Measurements from ENCODE around the gene TMEM217.
"Not testable (repeated sequence)": the region's sequence is repeated elsewhere in the genome, so short reads cannot be mapped to it uniquely, and the experiment has no call there.

Gene TMEM217

GRCh38 chr6:37257634-37258404 is at the start of gene TMEM217, which contains the start of gene TBC1D22B:
Gene TMEM217, minus strand, starts transcription at chr6:37258144. Its CDS starts 39,114 bp downstream, at chr6:37219030.
Gene TBC1D22B, plus strand, starts transcription at chr6:37257772. Its CDS starts 146 bp downstream, at chr6:37257918.
- ChIA-PET POLR2A (interaction anchor here (0.6 to 1.7 kb wide), 16 partner anchors 9 to 815 kb away, joined by 3 to 14 read pairs (median 4); partner anchors contain the start of genes PIM1 and RNF8), CTCF (no interaction called here)
- peak; percentile 99 for DNase-seq (ENCODE audit: extremely low spot score)
- TF ChIP-seq LEF1 (IDR thresholded peaks at IDR 0.05; ENCODE audit: borderline replicate concordance): no peak
- peak; percentile 71 for TF ChIP-seq NFRKB (IDR thresholded peaks at IDR 0.05)
- TF ChIP-seq ELF4 (IDR thresholded peaks at IDR 0.05): peak; percentile 43; the same call in 1 of the 2 replicates

GRCh38 chr6:37307484-37307883 is 49.5 kb upstream of the TMEM217 start:
- CTCF ChIA-PET: interaction anchor here (1.8 kb wide), 1 partner anchor 18 kb away, joined by 5 read pairs; no protein-coding TSS in a partner anchor
- DNase-seq (ENCODE audit: extremely low spot score); POLR2A ChIA-PET: not testable (repeated sequence)

- CTCF ChIA-PET: interaction anchor here (1.4 kb wide), 1 partner anchor 19 kb away, joined by 4 read pairs; no protein-coding TSS in a partner anchor
- POLR2A ChIA-PET: no interaction called here
- DNase-seq (ENCODE audit: extremely low spot score): no peak
- TF ChIP-seq FOXK2 (IDR thresholded peaks at IDR 0.05): no peak
- no peak for TF ChIP-seq ELF4 (IDR thresholded peaks at IDR 0.05)
- TF ChIP-seq HDGF (IDR thresholded peaks at IDR 0.05; ENCODE audit: borderline replicate concordance): no peak
- TF ChIP-seq ZNF384 (IDR thresholded peaks at IDR 0.05): no peak
- TF ChIP-seq LEF1 (IDR thresholded peaks at IDR 0.05; ENCODE audit: borderline replicate concordance): no peak
- no peak for TF ChIP-seq SUZ12 (IDR thresholded peaks at IDR 0.05)
- TF ChIP-seq TARDBP (IDR thresholded peaks at IDR 0.05): no peak
- TF ChIP-seq BHLHE40 (IDR thresholded peaks at IDR 0.05; ENCODE audit: borderline replicate concordance): no peak
- no peak for TF ChIP-seq ARNT (IDR thresholded peaks at IDR 0.05)
- TF ChIP-seq FOXA1 (IDR thresholded peaks at IDR 0.05): no peak
- TF ChIP-seq NFRKB (IDR thresholded peaks at IDR 0.05): no peak
- no peak for TF ChIP-seq FOXM1 (IDR thresholded peaks at IDR 0.05; ENCODE audit: borderline replicate concordance)
- no peak for TF ChIP-seq CTBP1 (IDR thresholded peaks at IDR 0.05; ENCODE audit: borderline replicate concordance)
- TF ChIP-seq SP1 (IDR thresholded peaks at IDR 0.05): no peak
- no peak for TF ChIP-seq PKNOX1 (IDR thresholded peaks at IDR 0.05)
- no peak for TF ChIP-seq L3MBTL2 (conservative IDR thresholded peaks at IDR 0.05)
Observed at GRCh38 chr6:37306624-37307222, 48.8 kb upstream of the TMEM217 start.

GRCh38 chr6:37305841-37306425 is 48.0 kb upstream of the TMEM217 start:
- no peak for TF ChIP-seq CTBP1 (IDR thresholded peaks at IDR 0.05; ENCODE audit: borderline replicate concordance)
- CTCF ChIA-PET: interaction anchor here (1.4 kb wide), 1 partner anchor 20 kb away, joined by 4 read pairs; no protein-coding TSS in a partner anchor
- POLR2A ChIA-PET: no interaction called here
- DNase-seq (ENCODE audit: extremely low spot score): no peak

GRCh38 chr6:37304766-37305165 is 46.8 kb upstream of the TMEM217 start:
- CTCF ChIA-PET: interaction anchor here (1.6 kb wide), 1 partner anchor 10 kb away, joined by 4 read pairs; no protein-coding TSS in a partner anchor
- TF ChIP-seq ZNF384 (IDR thresholded peaks at IDR 0.05): no peak
- no peak for TF ChIP-seq FOXM1 (IDR thresholded peaks at IDR 0.05; ENCODE audit: borderline replicate concordance)
- no peak for TF ChIP-seq ELF4 (IDR thresholded peaks at IDR 0.05)
- TF ChIP-seq FOXK2 (IDR thresholded peaks at IDR 0.05): no peak
- no peak for TF ChIP-seq ARNT (IDR thresholded peaks at IDR 0.05)
- TF ChIP-seq PKNOX1 (IDR thresholded peaks at IDR 0.05): no peak
- TF ChIP-seq SP1 (IDR thresholded peaks at IDR 0.05): no peak
- no peak for TF ChIP-seq L3MBTL2 (conservative IDR thresholded peaks at IDR 0.05)
- TF ChIP-seq BHLHE40 (IDR thresholded peaks at IDR 0.05; ENCODE audit: borderline replicate concordance): no peak
- TF ChIP-seq LEF1 (IDR thresholded peaks at IDR 0.05; ENCODE audit: borderline replicate concordance): no peak
- TF ChIP-seq CTBP1 (IDR thresholded peaks at IDR 0.05; ENCODE audit: borderline replicate concordance): no peak
- TF ChIP-seq HDGF (IDR thresholded peaks at IDR 0.05; ENCODE audit: borderline replicate concordance): no peak
- TF ChIP-seq SUZ12 (IDR thresholded peaks at IDR 0.05): no peak
- no peak for TF ChIP-seq NFRKB (IDR thresholded peaks at IDR 0.05)
- no peak for TF ChIP-seq FOXA1 (IDR thresholded peaks at IDR 0.05)
- TF ChIP-seq TARDBP (IDR thresholded peaks at IDR 0.05): no peak
- DNase-seq (ENCODE audit: extremely low spot score): no peak
- POLR2A ChIA-PET: no interaction called here

GRCh38 chr6:37303891-37304503 is 46.1 kb upstream of the TMEM217 start:
- TF ChIP-seq FOXM1 (IDR thresholded peaks at IDR 0.05; ENCODE audit: borderline replicate concordance) (no peak), SP1 (IDR thresholded peaks at IDR 0.05) (no peak), NFRKB (IDR thresholded peaks at IDR 0.05) (no peak), CTBP1 (IDR thresholded peaks at IDR 0.05; ENCODE audit: borderline replicate concordance) (no peak), LEF1 (IDR thresholded peaks at IDR 0.05; ENCODE audit: borderline replicate concordance) (no peak), L3MBTL2 (conservative IDR thresholded peaks at IDR 0.05) (no peak), ARNT (IDR thresholded peaks at IDR 0.05) (no peak)
- POLR2A ChIA-PET: no interaction called here
- DNase-seq (ENCODE audit: extremely low spot score): peak; percentile 57
- CTCF ChIA-PET: interaction anchor here (0.6 to 1.6 kb wide), 2 partner anchors 9 to 27 kb away, joined by 4 read pairs; no protein-coding TSS in a partner anchor

Data from HEK293T (cell line).